HCT116 (cell line): Measurements from ENCODE around the gene ZNF26. TPM values are rescaled to one million over a fixed set of nuclear protein-coding genes. Genes with fewer than 3 reads are reported as not detected.
"Not testable (repeated sequence)": the region's sequence is repeated elsewhere in the genome, so short reads cannot be mapped to it uniquely, and the experiment has no call there.

Source experiments
- ATAC-seq: fragments of 200-7000 bp; cut with Tn5 transposase; 2 replicates; pipeline ENCODE4 v1.9.1; 2020; ENCODE audit warnings: mild to moderate bottlenecking, moderate library complexity
- BruUV-seq: library from RNA; stranded (reverse); fragments of 400-500 nt; replicated peaks from 2 replicates; lab custom pipeline; 2021; lab: Mats Ljungman, UMichigan
- CTCF ChIA-PET: fragments of 300-600 bp; sonication (Branson Sonifier 250); formaldehyde crosslinking; loops from one replicate; lab custom pipeline; 2021; ENCODE audit warnings: antibody characterized with exemption; lab: Charles Lee
- POLR2A ChIA-PET: fragments of 300-600, 350-600 bp; sonication (Branson Sonifier 250); formaldehyde crosslinking; loops from one replicate; lab custom pipeline; 2021; ENCODE audit warnings: antibody characterized with exemption; lab: Charles Lee
- RAD21 ChIA-PET, 2 experiments: fragments of 300-600 bp; sonication (Branson Sonifier 250); formaldehyde crosslinking; loops; one replicate each; lab custom pipeline; 2023; ENCODE audit warnings: low total read pairs in 2 of 2; ENCODE audit not compliant: uncharacterized antibody in 2 of 2, unreplicated experiment in 2 of 2, low non-redundant PET in 1 of 2; lab: Charles Lee
- DNase-seq: peaks from one replicate; pipeline ENCODE4 v3.0.0-alpha.2; 2010; ENCODE audit warnings: low read depth, low spot score
- H2AFZ ChIP-seq: fragments of 200-600 bp; shearing (Covaris generic), sonication (generic); 2 replicates; pipeline ENCODE4 v1.6.1; 2017; ENCODE audit warnings: low read depth, mixed run types, mixed read lengths, antibody characterized with exemption, low read length; ENCODE audit not compliant: poor library complexity, severe bottlenecking
- H3K27ac ChIP-seq: 2 replicates; pipeline ENCODE4 v1.5.1; 2012; ENCODE audit warnings: low read depth, low read length
- H3K27me3 ChIP-seq: fragments of 200-600 bp; sonication (generic); 2 replicates; pipeline ENCODE4 v1.6.1; 2016; ENCODE audit warnings: mixed run types, low read length, mixed read lengths; ENCODE audit not compliant: insufficient read depth
- H3K36me3 ChIP-seq, 2 experiments: fragments of 200-500 bp in 1 of 2; fragments of 200-600 bp in 1 of 2; sonication (Bioruptor generic) in 1 of 2; sonication (generic) in 1 of 2; 2 replicates each; pipeline versions ENCODE4 v1.5.1 to v1.6.1; 2014 to 2016; ENCODE audit warnings: low read length in 2 of 2, inconsistent platforms in 1 of 2, mixed read lengths in 1 of 2, mixed run types in 1 of 2; ENCODE audit not compliant: insufficient read depth in 2 of 2, control insufficient read depth in 1 of 2
- H3K4me1 ChIP-seq, 2 experiments: fragments of 200-600 bp in 1 of 2; sonication (generic) in 1 of 2; 2 replicates each; pipeline versions ENCODE4 v1.5.1 to v1.6.1; 2012 to 2017; ENCODE audit warnings: low read length in 2 of 2, inconsistent platforms in 1 of 2, mild to moderate bottlenecking in 1 of 2, mixed read lengths in 1 of 2, mixed run types in 1 of 2, moderate library complexity in 1 of 2; ENCODE audit not compliant: insufficient read depth in 2 of 2, control insufficient read depth in 1 of 2
- H3K4me2 ChIP-seq: fragments of 200-600 bp; sonication (generic); 2 replicates; pipeline ENCODE4 v1.6.1; 2017; ENCODE audit warnings: mixed run types, low read length, mixed read lengths
- H3K4me3 ChIP-seq, 2 experiments: fragments of 200-600 bp in 1 of 2; sonication (generic) in 1 of 2; replicated peaks in 1 of 2; 2 replicates each; pipeline ENCODE4 v1.5.1; 2011 to 2016; ENCODE audit warnings: low read length in 2 of 2, control low read depth in 1 of 2, low read depth in 1 of 2, mild to moderate bottlenecking in 1 of 2, mixed read lengths in 1 of 2, mixed run types in 1 of 2
- H3K79me2 ChIP-seq: fragments of 200-600 bp; sonication (generic); 2 replicates; pipeline ENCODE4 v1.6.1; 2017; ENCODE audit warnings: mild to moderate bottlenecking, mixed run types, low read length, moderate library complexity, mixed read lengths; ENCODE audit not compliant: insufficient read depth
- H3K9ac ChIP-seq: fragments of 200-600 bp; sonication (generic); 2 replicates; pipeline ENCODE4 v1.6.1; 2016; ENCODE audit warnings: low read length, mixed read lengths
- H3K9me2 ChIP-seq: fragments of 200-600 bp; sonication (generic), shearing (Covaris generic); 2 replicates; pipeline ENCODE4 v1.6.1; 2017; ENCODE audit warnings: mixed run types, mild to moderate bottlenecking, moderate library complexity; ENCODE audit not compliant: insufficient read depth
- H3K9me3 ChIP-seq, 2 experiments: fragments of 200-500 bp in 1 of 2; fragments of 200-600 bp in 1 of 2; sonication (Bioruptor generic) in 1 of 2; sonication (generic) in 1 of 2; 2 replicates each; pipeline ENCODE4 v1.6.1; 2014 to 2017; ENCODE audit warnings: low read length in 2 of 2, mixed read lengths in 2 of 2, inconsistent platforms in 1 of 2, low read depth in 1 of 2, mild to moderate bottlenecking in 1 of 2, mixed run types in 1 of 2, moderate library complexity in 1 of 2; ENCODE audit not compliant: control insufficient read depth in 1 of 2, insufficient read depth in 1 of 2
- H4K20me1 ChIP-seq: fragments of 200-600 bp; sonication (generic), shearing (Covaris generic); 2 replicates; pipeline ENCODE4 v1.6.1; 2017; ENCODE audit warnings: mixed run types, mild to moderate bottlenecking, moderate library complexity; ENCODE audit not compliant: insufficient read depth
- CTCF ChIP-seq, 3 experiments: fragments of 200-600 bp in 1 of 3; sonication (generic) in 1 of 3; IDR thresholded peaks in 2 of 3; conservative IDR thresholded peaks in 1 of 3; 2 replicates each; pipeline ENCODE4 v1.5.1; 2012 to 2017; ENCODE audit warnings: low read depth in 2 of 3, low read length in 2 of 3, antibody characterized with exemption in 1 of 3, borderline replicate concordance in 1 of 3, control low read depth in 1 of 3, mild to moderate bottlenecking in 1 of 3, mixed read lengths in 1 of 3, mixed run types in 1 of 3, moderate library complexity in 1 of 3; ENCODE audit not compliant: insufficient read depth in 1 of 3
- RAD21 ChIP-seq: IDR thresholded peaks from 2 replicates; pipeline ENCODE4 v1.6.1; 2012; ENCODE audit warnings: low read depth, mild to moderate bottlenecking
- intact Hi-C: fragments of 100-400 bp; cut with micrococcal nuclease; formaldehyde crosslinking; loops from 2 replicates; pipeline ENCODE4 v1.10.0; 2022
- total RNA-seq: library from RNA; stranded (reverse); gene quantifications from one replicate; pipeline ENCODE4 v1.2.1, GENCODE V29; 2021; ENCODE audit not compliant: unreplicated experiment

The ZNF26 gene
- total RNA-seq, 1 experiment from 2014 or later = 4.4 TPM

DNA sequence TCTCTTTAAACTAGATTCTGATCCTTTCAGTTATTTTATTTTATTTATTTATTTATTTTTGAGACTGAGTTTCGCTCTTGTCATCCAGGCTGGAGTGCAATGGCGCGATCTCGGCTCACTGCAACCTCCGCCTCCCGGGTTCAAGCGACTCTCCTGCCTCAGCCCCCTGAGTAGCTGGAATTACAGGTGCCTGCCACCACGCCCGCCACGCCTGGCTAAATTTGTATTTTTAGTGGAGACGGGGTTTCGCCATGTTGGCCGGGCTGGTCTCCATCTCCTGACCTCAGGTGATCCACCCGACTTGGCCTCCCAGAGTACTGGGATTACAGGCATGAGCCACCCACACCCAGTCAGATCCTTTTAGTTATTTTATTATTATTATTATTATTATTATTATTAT lies 24.4 kb upstream of the ZNF26 start:
- H4K20me1 ChIP-seq, H3K27ac ChIP-seq, H3K9me3 ChIP-seq, H3K9me2 ChIP-seq, H3K79me2 ChIP-seq, H3K4me3 ChIP-seq, RAD21 ChIA-PET, CTCF ChIA-PET, intact Hi-C loops, DNase-seq, POLR2A ChIA-PET, H2AFZ ChIP-seq, H3K36me3 ChIP-seq, H3K4me1 ChIP-seq, H3K4me2 ChIP-seq, H3K9ac ChIP-seq, ATAC-seq, H3K27me3 ChIP-seq, BruUV-seq: not testable (repeated sequence)

DNA sequence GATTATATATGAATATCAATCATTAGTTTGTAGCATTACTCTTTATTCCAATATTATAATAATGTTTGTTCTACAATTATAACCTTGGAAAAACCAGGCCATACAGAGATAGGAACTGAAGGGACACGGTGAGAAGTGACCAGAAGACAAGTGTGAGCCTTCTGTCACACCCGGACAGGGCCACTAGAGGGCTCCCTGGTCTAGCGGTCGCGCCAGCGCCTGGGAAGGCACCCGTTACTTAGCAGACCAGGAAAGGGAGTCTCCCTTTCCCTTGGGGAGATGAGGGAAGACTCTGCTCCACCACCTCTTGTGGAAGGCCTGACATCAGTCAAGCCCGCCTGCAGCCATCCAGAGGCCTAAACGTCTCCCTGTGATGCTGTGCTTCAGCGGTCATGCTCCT lies 22.2 kb upstream of the ZNF26 start:
- POLR2A ChIA-PET, ATAC-seq, H3K4me1 ChIP-seq, H3K4me2 ChIP-seq, H3K36me3 ChIP-seq, H2AFZ ChIP-seq, H3K79me2 ChIP-seq, H3K9me3 ChIP-seq: not testable (repeated sequence)
- TF ChIP-seq CTCF (IDR thresholded peaks at IDR 0.05 in 2 of 3, conservative IDR thresholded peaks at IDR 0.05 in 1 of 3; ENCODE audit: borderline replicate concordance in 1 of 3, insufficient read depth in 1 of 3, low read depth in 2 of 3, low read length in 2 of 3) = peak in 2 of 3 experiments; percentile 51 to 58; a peak in 4 of 6 replicates
- peak; percentile 59 for TF ChIP-seq RAD21
- TF ChIP-seq, all 23 proteins: peak for 2; not testable (repeated sequence) for 21
- H3K9ac ChIP-seq, CTCF ChIA-PET, H3K9me2 ChIP-seq, H3K27ac ChIP-seq, H3K4me3 ChIP-seq, H4K20me1 ChIP-seq, BruUV-seq, intact Hi-C loops, RAD21 ChIA-PET, H3K27me3 ChIP-seq: not testable (repeated sequence)
- DNase-seq = peak; percentile 6
